HG02610 (cell line): Measurements from ENCODE around the gene CTAGE6.
"Not testable (repeated sequence)": the region's sequence is repeated elsewhere in the genome, so short reads cannot be mapped to it uniquely, and the experiment has no call there.

ENCODE experiments used
- ATAC-seq: cut with Tn5 transposase; IDR thresholded peaks from one replicate; pipeline ENCODE4 v1.9.1; 2021; ENCODE audit warnings: mild to moderate bottlenecking, moderate library complexity; ENCODE audit not compliant: unreplicated experiment

Gene CTAGE6

GRCh38 chr7:143715543-143716193 lies 41.8 kb downstream of the CTAGE6 start:
- ATAC-seq, result not testable (repeated sequence)

GRCh38 chr7:143714581-143715454 lies 42.7 kb downstream of the CTAGE6 start:
- not testable (repeated sequence) for ATAC-seq

GRCh38 chr7:143712381-143712780 lies 45.1 kb downstream of the CTAGE6 start:
- ATAC-seq, result not testable (repeated sequence)

DNA sequence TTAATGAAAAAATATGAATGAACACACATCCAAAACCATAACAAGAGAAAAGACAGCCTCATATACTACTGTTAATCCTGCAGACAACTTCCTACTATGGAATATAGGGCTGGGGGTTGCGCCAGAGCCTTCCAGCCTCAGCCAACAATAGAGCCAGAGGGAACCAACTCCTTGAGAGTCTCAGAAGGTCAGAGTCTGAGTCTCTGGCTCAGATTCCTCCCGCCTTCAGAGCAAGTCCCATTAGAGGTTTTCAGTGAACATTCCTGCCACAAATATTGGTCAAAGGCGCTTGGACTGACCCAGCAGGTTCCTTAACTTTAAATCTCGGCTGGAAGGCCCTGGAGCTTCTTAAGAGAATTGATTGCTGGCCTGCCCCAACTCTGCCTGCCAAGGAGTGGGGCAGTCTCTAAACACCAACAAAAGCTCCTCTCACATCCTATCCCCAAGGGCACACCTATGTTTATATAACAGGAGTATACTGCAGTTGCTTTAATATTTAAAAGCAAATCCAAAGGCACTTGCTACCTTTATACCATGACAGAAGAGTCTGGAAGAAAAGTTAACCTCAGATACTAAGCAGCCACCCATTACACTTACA lies 45.7 kb downstream of the CTAGE6 start:
- ATAC-seq, result not testable (repeated sequence)

DNA sequence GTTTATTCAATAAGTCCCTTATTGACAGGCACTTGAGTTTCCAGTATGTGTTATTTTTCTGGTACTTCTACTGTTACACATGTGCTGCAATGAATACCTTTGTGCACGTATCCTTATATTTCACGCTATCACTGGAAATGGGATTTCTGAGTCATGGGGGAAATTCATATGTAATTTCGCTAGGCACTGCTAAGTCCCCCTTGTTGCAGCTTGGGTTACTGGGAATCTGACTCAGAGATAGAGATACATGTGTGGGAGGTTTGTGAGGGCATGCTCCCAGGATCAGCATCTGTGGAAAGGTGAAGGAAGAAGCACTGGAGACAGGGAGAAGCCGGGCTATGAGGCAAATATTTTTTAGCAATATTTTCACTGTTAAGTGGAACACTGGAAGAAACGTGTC lies 47.6 kb downstream of the CTAGE6 start:
- not testable (repeated sequence) for ATAC-seq
